ENCODE data around the gene CD44.

CD44 gene

DNA sequence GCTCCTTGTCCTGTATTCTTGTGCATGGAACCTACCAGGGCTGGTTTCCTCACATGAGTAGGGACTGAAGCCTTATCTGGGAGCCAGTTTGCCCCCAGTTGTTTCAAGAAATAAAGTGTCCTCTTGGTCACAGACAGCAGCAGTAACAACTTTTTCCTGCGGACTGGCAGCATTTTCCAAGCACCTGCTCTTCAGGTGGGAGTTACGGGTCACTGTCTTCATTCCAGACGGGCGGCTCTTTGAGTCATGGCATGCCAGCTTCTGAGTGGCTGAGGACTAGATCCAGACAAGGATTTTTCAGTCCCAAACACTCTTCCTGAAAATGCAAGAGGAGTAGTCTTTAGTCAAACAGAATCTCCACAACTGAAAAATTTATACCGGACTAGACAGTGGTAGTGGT, 2.7 kb upstream of the CD44 start:
- in situ Hi-C loops (cut with MboI; ENCODE audit: low sequenced_read_pairs) = no loop called here

DNA sequence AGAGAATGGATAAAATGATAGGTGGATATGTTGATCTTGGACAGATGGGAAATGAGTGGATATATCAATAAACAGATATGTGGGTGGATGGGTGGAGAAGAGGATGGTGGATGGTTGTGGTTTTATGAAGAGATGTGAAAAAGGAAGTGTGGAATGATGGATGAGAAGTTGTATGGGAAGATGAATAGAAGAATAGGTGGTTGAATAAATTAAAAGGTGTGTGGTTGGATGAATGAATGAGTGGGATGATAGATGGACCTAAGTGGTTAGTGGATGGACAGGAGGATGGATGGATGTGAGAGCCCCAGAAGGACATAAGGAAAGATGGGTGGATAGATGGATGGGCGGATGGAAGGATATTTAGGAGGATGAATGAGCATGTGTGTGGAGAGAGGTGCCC, 913 bp upstream of the CD44 start:
- in situ Hi-C loops (cut with MboI; ENCODE audit: low sequenced_read_pairs) = no loop called here

DNA sequence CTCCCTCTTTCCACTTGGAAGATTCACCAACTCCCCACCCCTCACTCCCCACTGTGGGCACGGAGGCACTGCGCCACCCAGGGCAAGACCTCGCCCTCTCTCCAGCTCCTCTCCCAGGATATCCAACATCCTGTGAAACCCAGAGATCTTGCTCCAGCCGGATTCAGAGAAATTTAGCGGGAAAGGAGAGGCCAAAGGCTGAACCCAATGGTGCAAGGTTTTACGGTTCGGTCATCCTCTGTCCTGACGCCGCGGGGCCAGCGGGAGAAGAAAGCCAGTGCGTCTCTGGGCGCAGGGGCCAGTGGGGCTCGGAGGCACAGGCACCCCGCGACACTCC, 397 bp upstream of the CD44 start:
- in situ Hi-C loops (cut with MboI; ENCODE audit: low sequenced_read_pairs) = no loop called here

DNA sequence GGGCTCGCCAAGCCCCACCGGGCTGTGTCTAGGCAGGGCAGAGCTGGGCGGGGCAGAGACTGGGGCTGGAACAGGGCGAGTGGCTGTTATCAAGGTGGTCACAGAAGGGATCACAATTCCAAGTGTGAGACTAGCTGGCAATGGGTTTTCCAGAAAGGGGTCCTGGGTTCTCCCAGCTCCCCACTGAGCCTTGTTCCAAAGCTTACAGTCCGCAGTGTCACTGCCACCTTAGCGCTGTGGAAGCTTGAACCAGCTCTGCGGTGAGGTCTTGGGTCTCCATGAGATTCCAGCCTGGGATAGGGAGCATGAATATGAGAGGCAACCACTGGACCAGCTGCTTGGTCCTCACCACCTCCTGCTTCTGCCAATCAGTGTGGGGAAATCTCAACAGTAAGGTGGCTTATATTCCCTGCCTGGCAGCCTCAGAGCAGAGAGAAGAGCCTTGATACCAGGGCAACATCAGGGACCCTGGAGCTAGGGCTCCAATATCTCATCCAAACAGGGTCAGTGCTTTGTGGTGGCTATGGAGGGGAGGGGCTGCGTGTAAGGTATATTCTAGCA, 831 bp downstream of the CD44 start:
- in situ Hi-C loops (cut with MboI; ENCODE audit: low sequenced_read_pairs) = no loop called here

DNA sequence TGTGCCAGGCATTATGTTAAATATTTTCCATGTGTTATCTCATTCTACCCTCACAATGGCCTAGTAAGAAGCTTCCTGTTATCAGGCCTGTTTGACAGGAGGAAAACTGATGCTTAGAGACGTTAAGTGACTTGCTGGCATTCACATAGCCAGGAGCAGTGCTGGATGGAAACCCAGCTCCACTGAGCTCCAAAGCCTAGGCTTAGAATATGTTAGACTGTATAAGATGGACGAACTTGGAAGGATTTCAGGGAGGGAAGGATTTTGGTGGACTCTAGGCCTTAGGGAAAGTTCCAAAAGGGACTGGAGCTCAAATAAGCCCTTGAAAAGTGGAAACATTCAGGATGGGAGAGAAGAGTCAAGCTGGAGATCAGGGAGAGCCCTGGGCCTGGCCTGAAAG, 2.1 kb downstream of the CD44 start:
- in situ Hi-C loops (cut with MboI; ENCODE audit: low sequenced_read_pairs) = no loop called here

DNA sequence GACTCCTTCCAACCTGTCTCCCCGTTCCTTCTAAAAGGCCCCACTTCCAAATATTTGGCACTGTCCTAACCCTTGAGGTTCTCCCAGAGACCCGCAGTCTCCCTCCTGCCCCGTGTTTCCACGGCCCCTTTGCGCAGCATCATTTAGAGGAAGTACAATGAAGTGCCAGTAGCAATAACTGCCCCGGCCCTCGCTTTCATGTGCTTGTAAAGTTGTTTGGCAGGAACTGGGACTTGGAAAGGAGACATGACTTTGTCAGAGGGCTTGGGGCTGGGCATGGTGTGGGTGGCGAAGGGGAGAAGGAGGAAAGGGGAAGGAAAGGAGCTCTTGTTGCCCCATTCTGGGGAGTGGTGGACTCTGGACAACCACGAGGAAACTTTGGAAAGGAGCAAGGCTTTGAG, 2.6 kb downstream of the CD44 start:
- in situ Hi-C loops (cut with MboI; ENCODE audit: low sequenced_read_pairs) = no loop called here

DNA sequence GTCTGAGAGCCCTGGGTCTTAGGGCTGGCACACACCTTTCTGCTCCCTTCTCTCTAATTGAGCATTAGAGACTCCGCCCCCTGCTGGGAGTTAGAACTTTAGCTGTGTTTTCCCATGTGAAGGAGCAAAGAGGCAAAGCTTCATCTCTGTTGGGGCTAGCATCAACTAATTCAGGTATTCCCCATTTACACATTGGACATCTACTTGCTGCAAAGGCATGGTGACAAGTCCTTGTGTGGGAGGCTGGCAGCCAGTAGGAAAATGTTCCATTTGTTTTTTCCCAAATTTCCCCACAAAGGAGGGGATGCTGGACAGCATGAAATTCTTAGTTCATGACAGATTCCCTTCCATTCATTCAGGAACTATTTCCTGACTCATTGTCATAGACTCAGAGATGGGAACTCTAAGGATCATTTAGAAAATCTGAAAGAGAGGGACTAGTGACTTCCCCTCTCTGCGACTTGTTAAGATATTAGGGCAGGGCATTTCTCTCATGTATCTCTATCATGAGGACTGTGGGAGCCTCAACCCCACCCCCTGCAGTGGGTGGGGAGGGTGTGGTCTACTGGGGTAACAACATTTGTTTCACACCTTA, 3.6 kb downstream of the CD44 start:
- in situ Hi-C loops (cut with MboI; ENCODE audit: low sequenced_read_pairs) = no loop called here

DNA sequence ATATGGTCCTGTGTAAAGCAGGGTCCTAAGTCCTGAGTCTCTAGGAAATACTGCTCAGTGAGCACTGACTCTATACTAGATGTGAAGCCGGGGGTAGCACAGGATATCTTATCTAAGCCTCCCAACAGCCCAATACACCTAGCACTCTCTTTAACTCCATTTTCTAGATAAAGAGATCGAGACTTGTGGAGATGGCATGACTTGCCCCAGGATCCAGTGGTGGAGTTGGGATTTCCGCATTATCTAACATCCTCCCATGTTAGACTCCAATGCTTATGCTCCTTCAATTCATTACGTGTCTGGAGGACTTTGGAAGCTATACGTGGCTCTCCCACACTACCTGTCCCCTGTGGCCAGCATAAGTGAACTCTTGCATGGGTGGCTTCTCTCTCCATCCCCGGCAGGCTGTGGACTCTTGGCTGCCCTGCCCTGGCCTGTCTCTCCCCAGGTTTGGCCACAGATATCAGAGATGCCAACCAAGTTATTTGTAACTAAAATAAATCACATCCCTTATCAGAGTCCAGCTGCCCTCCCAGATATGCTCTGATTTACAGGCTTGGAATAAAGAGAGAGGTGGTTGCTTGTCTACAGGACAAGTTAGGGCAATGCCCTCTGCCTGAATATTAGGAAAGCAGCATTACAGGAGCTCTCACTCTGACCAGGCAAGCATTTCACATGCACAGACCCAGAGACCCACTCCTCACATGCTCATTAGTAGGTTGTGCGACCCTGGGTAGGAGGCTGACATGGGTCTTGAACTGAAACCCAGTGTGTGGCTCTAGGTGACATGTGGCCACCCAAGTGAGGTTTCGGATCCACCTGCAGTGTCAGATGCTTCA, 4.5 kb downstream of the CD44 start:
- in situ Hi-C loops (cut with MboI; ENCODE audit: low sequenced_read_pairs) = no loop called here

DNA sequence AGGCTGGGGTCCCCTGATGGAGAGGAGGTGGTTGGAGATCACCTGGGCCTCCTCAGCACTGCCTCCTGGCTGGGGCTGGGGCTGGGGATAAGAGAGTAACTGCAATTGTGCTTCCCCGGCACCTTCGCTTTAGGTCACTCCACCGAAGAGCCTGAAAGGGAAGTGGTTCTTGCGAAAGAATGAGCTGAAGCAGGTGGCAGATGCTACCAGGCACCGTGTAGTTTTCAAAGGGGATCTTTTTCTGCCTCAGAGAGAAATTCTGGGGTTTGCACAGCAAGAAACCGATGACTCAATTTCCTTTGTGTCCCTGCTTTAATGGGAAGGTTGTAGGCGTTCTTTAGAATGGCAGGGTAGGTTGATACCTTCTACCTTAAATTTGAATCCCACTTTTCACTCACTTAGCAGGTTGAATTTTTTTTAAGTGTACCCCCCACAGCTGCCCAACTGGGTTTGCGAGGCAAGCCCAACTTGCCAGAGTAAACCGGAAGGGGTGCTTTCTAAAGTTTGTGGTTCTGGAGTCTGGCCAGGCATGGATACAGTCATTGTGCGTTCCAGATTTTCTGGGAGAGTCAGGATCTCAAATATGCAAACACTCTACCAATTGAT, 5.3 kb downstream of the CD44 start:
- in situ Hi-C loops (cut with MboI; ENCODE audit: low sequenced_read_pairs) = no loop called here

DNA sequence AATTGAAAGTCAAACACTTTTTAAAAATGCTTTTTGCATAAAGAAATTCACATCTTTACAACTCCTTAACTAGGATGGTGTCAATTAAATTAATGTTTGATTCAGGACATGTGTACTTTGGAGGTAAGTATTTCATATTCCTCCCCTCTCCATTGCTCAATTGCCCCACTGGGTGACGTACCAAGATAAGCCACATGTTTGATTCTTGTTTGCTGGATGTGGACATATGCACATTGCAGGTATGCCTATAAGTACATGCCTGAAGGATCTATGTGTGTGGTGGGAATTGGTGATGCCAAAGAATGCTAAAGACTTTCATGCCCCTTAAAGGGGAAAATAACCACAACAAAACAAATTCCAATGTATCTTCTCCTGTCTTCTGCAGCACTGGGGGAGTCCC, 5.8 kb downstream of the CD44 start:
- in situ Hi-C loops (cut with MboI; ENCODE audit: low sequenced_read_pairs) = no loop called here

DNA sequence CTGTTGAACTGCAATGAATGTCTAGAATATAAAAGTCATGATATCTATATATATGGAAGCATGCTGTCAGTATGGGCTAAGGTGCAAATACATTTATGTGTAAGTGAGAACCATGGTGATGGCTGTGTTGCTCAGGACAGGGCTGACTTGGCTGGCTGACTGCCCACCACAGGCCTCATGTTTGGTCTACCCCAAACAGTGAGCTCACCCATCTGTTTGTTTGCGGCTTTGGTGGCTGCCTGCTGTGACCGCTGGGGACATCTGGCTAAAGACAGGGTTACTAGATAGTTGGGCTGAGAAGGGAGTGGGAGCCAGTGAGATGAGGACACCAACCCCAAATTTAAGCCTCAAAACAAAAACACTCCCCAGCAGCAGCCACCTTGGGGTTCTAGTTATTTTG, 6.3 kb downstream of the CD44 start:
- in situ Hi-C loops (cut with MboI; ENCODE audit: low sequenced_read_pairs) = no loop called here

DNA sequence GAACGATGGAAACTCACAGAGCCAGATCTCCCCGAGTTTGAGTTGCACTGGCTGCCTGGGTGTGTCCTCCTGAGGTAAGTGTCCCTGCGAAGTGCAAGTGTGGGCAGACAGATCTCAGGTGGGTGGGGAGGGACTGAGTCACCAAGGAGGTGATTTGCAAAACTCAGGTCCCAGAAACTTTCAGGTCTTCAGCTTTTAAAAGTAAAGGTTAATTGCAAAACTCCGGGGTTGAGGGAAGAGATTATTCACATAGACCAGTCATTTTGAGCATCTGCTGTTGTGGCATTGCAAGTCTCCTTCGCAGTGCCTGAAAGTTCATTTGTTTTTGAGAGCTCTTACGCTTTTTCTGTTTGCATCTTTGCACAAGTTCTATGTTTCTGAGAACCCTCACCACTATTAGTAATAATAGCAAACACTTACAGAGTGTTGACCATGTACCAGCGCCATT, 7.1 kb downstream of the CD44 start:
- in situ Hi-C loops (cut with MboI; ENCODE audit: low sequenced_read_pairs) = no loop called here

DNA sequence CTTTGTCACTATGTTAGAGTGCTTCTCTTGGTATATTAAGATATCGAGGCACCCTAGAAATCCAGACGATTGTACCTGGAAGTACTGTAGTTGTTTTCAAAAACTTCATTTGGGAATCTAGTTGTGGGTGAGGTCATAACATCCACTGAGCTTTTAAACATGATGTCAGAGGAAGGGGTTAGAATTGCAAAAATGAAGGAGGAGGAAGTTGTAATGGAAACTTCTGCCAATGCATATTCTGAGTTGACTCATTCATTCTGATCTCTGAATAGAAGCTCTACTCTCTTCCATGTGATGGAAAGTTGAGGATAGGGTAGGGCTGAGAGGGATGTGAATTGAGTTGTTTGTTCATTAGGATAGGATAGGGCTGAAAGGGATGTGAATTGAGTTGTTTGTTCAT, 7.7 kb downstream of the CD44 start:
- in situ Hi-C loops (cut with MboI; ENCODE audit: low sequenced_read_pairs) = no loop called here

DNA sequence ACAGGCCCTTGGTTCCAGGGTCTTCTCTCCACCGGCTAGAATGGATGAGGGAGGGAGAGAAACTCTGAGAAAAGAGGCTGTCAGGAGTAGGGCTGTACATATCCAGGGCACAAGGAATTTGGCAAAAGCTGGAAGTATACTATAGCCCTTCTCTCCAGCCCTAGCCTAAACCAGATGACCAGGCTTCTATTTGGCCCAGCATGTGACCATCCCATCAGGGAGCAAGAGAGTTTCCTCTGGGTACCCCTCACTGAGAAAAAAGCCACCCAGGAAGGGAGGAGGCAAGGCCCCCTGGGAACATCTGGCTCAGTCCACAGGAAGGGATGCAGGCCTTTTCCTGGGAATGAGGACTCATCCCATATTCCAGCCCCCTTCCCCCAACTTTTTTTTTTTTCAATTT, 8.3 kb downstream of the CD44 start:
- in situ Hi-C loops (cut with MboI; ENCODE audit: low sequenced_read_pairs) = no loop called here

DNA sequence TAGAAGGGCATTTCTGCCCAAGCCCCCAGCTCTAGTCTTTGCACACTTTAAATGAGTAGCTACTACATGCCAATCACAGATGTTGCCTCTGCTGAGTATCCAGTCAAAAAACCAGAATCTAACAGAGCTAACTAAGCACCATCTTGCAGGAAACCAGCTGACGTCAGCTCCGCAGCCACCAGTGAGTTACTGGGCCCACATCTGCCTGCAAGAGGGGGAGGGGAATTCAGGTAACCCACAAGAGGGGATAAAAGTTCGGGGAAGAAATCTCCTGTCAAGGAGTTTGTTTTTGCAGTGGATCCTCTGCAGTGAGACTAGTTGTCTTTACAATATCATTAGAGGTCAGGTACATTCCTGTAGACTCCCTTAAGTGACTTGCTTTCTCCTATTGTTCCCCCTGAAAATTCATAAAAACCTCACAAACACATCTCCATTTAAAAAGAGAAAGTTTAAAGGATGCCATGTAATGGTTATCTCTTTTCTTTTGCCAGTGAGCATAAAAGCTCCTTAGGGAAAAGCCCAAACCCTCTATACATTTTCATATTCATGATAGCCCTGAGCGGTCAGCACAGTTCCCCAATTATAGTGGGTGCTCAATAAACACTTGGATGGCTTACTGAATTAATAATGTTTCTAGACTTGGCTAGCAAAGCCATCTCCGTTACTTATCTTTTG, 9.3 kb downstream of the CD44 start:
- in situ Hi-C loops (cut with MboI; ENCODE audit: low sequenced_read_pairs) = no loop called here

DNA sequence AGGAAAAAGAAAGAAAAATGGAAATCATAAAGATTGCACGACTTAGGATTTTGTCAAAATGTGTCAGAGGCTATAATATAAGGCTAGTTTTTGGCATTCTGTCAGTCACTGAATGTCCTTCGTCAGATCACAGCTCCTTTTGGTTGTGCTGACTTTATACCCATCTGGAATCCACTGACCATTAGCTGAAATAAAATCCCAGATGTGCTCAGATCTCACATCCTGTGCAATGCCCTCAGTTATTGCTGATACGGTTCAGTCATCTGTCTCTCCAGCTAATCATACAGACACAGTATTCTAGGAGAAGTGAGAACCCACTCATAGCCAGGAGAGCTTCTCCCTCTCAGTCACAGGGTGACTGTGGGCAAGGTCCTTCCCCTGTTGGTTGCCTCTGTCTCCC, 11.5 kb downstream of the CD44 start:
- in situ Hi-C loops (cut with MboI; ENCODE audit: low sequenced_read_pairs) = no loop called here

DNA sequence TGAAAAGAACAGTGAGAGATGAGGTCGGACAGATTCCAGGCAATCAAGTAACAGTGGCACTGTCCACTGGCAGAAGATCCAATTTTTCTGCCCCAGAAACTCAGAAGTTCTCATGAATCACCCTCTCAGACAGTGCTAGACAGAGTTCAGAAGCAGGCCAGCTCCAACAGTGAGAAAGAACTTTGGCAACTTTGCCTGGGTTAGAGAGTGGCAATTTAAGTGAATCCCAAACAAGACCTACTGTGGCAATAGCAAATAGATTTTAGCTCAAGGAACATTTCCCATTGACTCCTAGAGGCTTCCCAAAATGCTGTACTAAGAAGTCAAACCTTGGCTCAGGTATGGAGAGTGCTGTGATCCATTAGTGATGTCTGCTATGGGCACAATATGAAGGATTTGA, 12.3 kb downstream of the CD44 start:
- in situ Hi-C loops (cut with MboI; ENCODE audit: low sequenced_read_pairs) = no loop called here

DNA sequence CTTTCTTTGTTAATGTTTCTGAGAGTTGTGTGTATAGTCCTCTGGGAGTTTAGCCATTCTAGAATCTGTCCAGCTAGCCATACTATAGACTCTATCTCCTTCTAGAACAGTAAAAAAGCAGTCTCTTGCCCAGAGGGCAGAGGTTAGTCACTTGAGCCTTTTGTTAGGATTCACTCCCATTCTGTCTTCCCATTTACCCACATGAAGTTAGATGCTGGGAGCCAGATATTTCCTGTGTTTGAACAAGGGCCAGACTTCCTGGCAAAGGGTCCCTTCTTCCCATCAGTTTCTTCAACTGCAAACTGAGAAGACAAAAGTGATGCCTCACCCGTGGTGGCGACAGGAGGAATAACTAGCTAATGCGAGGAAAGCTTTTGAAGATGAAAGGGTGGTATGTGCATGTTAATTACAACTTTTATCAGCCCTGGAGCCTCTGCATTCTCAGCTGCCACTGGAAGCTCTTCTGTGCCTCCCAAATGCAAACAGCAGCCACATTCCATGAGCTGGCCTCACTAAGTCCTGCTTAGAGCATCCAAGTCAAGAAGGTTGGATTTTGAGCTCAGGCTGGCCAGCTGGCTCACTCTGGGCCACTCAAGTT, 12.8 kb downstream of the CD44 start:
- in situ Hi-C loops (cut with MboI; ENCODE audit: low sequenced_read_pairs) = no loop called here

DNA sequence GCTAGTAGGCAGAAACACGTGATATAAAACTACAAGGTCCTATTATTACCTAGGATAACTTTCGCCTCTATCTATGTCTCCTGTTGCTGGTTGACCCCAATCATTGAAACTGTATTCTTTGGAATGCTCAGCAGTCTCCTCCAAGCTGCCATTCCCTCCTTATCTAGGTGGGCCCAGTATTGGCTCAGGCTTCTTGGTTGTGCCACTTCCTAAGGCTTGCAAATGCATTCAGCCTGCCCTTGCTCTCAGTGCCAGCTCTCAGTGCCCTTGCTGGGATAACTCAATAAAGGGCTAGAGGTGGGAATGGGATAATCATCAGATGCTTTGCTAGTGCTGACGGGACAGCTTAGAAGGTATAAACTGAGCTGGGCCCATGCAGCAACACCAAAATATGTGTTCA, 13.6 kb downstream of the CD44 start:
- in situ Hi-C loops (cut with MboI; ENCODE audit: low sequenced_read_pairs) = no loop called here

DNA sequence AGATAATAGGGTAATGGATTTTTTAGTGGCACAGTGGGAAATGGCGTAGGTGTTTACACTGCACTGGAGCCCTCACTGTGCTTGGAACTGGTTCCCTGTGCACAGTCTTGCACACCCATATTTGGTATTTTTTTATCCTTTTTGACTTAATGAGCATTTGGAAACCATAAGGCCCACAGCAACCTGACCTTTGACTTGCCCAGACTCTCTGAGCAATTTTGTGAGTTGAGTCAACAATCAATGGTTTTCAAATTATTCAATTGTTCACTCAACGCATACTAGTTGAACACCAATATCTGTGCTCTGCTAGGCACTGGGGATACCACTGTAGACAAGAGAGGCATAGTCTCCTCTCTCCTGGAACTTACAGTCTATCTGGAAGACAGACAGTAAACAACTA, 14.3 kb downstream of the CD44 start:
- in situ Hi-C loops (cut with MboI; ENCODE audit: low sequenced_read_pairs) = no loop called here

DNA sequence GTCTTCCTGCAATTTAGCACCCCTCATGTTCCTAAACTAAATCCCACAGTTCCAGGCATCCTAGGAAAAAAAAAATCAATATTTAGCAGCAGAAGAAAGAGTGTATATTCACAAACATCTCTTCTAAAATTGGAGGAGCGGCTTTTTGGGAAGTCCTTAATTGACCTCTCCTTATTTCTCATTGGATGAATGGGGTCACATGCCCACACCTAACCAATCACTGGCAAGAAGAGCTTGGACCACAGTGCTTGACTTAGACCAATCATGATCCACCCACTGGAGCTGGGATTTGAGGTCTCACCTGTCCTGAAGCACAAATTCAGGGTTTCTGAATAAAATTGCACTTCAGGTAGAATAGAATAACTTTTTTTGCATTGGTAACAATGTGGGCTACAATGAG, 16.0 kb downstream of the CD44 start:
- in situ Hi-C loops (cut with MboI; ENCODE audit: low sequenced_read_pairs) = no loop called here
